ENCODE results near the gene ZBED4.

- TF ChIP-seq CTCF (IDR thresholded peaks at IDR 0.05; ENCODE audit: insufficient read depth, low read depth, low read length): no peak
- no peak for TF ChIP-seq EZH2 (IDR thresholded peaks at IDR 0.05; ENCODE audit: insufficient read depth, low read length)
Measured at GRCh38 chr22:49814856-49815255, 38.8 kb upstream of the ZBED4 start.

All from astrocyte (in vitro differentiated cells and primary cell).